ENCODE measurements around the gene STX2.
"Not testable (repeated sequence)": the region's sequence is repeated elsewhere in the genome, so short reads cannot be mapped to it uniquely, and the experiment has no call there.

DNA sequence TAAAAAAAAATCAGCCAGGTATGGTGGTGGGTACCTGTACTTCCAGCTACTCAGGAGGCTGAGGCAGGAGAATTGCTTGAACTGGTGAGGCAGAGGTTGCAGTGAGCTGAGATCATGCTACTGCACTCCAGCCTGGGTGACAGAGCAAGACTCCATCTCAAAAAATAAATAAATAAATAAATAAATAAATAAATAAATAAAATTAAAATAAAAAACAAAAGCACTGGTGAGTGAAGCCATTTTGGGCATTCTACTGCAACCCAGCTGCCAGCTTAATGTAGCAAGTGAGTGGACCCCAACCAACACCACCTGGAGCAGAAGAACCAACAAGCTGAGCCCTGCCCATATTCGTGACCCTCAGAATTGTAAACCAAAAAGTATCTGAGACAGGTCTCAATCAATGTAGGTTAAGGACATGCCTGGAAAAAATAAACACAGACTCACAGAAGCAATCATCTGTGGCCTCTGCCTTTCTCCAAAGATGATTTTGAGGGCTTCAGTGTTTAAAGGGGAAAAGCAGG is 9.8 kb upstream of the STX2 start:
- TF ChIP-seq, protein P1, sequence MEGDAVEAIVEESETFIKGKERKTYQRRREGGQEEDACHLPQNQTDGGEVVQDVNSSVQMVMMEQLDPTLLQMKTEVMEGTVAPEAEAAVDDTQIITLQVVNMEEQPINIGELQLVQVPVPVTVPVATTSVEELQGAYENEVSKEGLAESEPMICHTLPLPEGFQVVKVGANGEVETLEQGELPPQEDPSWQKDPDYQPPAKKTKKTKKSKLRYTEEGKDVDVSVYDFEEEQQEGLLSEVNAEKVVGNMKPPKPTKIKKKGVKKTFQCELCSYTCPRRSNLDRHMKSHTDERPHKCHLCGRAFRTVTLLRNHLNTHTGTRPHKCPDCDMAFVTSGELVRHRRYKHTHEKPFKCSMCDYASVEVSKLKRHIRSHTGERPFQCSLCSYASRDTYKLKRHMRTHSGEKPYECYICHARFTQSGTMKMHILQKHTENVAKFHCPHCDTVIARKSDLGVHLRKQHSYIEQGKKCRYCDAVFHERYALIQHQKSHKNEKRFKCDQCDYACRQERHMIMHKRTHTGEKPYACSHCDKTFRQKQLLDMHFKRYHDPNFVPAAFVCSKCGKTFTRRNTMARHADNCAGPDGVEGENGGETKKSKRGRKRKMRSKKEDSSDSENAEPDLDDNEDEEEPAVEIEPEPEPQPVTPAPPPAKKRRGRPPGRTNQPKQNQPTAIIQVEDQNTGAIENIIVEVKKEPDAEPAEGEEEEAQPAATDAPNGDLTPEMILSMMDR (conservative IDR thresholded peaks at IDR 0.05; ENCODE audit: low read length) = not testable (repeated sequence)
- not testable (repeated sequence) for TF ChIP-seq EZH2phosphoT487 (IDR thresholded peaks at IDR 0.05; ENCODE audit: borderline replicate concordance)

Measured in Loucy (cell line).